H1 (cell line): ENCODE results near the gene FGF23. TPM values are rescaled to one million over a fixed set of nuclear protein-coding genes. Genes with fewer than 3 reads are reported as not detected.

Experiments
- CTCF ChIA-PET: fragments of 300-600 bp; sonication (Branson Sonifier 250); formaldehyde crosslinking; loops from one replicate; lab custom pipeline; 2021; ENCODE audit not compliant: partially characterized antibody; lab: Charles Lee
- POLR2A ChIA-PET: fragments of 300-600 bp; sonication (Branson Sonifier 250); formaldehyde crosslinking; loops from one replicate; lab custom pipeline; 2021; ENCODE audit warnings: inconsistent platforms; ENCODE audit not compliant: partially characterized antibody; lab: Charles Lee
- DNase-seq, 2 experiments: peaks; one replicate each; pipeline versions ENCODE4 v3.0.0 to v3.0.0-alpha.2; 2010 to 2022; ENCODE audit warnings: low spot score in 2 of 2, low read depth in 1 of 2, mixed read lengths in 1 of 2
- FAIRE-seq: peaks from 2 replicates; lab custom pipeline; 2011; peaks lifted over from hg19 to GRCh38; lab: Jason Lieb, UNC
- H2AFZ ChIP-seq: 2 replicates; pipeline ENCODE4 v1.8.1; 2012; ENCODE audit warnings: low read length, inconsistent platforms
- H2AK5ac ChIP-seq: 2 replicates; pipeline ENCODE4 v1.6.1; 2013; ENCODE audit warnings: low read depth, low read length
- H2BK120ac ChIP-seq: replicated peaks from 2 replicates; pipeline ENCODE3; 2013; ENCODE audit warnings: low read depth, low read length, inconsistent platforms
- H2BK12ac ChIP-seq: 2 replicates; pipeline ENCODE4 v1.6.1; 2013; ENCODE audit warnings: low read depth, low read length
- H2BK15ac ChIP-seq: 2 replicates; pipeline ENCODE4 v1.6.1; 2013; ENCODE audit warnings: low read length
- H2BK20ac ChIP-seq: 2 replicates; pipeline ENCODE4 v1.6.1; 2013; ENCODE audit warnings: low read length
- H2BK5ac ChIP-seq: 2 replicates; pipeline ENCODE4 v1.6.1; 2013; ENCODE audit warnings: low read depth, low read length
- H3K14ac ChIP-seq: 2 replicates; pipeline ENCODE4 v1.6.1; 2013; ENCODE audit warnings: inconsistent platforms; ENCODE audit not compliant: insufficient read length
- H3K18ac ChIP-seq: 2 replicates; pipeline ENCODE4 v1.6.1; 2013; ENCODE audit warnings: low read length; ENCODE audit errors: extremely low read depth
- H3K23ac ChIP-seq: 2 replicates; pipeline ENCODE4 v1.6.1; 2013; ENCODE audit warnings: inconsistent platforms; ENCODE audit not compliant: insufficient read length
- H3K23me2 ChIP-seq: 2 replicates; pipeline ENCODE4 v1.6.1; 2013; ENCODE audit warnings: low read depth, low read length
- H3K27ac ChIP-seq: 2 replicates; pipeline ENCODE4 v1.6.1; 2011; ENCODE audit warnings: low read depth, low read length, inconsistent platforms
- H3K27me3 ChIP-seq, 4 experiments: replicated peaks in 1 of 4; 1 replicate in 1 of 4; 2 replicates in 3 of 4; pipeline versions ENCODE4 v1.6.1 to v1.8.1; 2011 to 2013; ENCODE audit warnings: low read length in 3 of 4, mild to moderate bottlenecking in 3 of 4, inconsistent platforms in 2 of 4, mixed read lengths in 2 of 4, moderate library complexity in 1 of 4; ENCODE audit not compliant: control insufficient read depth in 3 of 4, insufficient read depth in 3 of 4; ENCODE audit errors: extremely low read depth in 1 of 4
- H3K36me3 ChIP-seq, 4 experiments: 2 replicates each; pipeline versions ENCODE4 v1.6.1 to v1.8.1; 2011 to 2013; ENCODE audit warnings: mild to moderate bottlenecking in 4 of 4, low read length in 3 of 4, moderate library complexity in 2 of 4, control low read depth in 1 of 4, inconsistent platforms in 1 of 4; ENCODE audit not compliant: insufficient read depth in 4 of 4, control insufficient read depth in 2 of 4
- H3K4ac ChIP-seq: replicated peaks from 2 replicates; pipeline ENCODE3; 2013; ENCODE audit warnings: low read length, low read depth, mixed read lengths, inconsistent platforms; ENCODE audit not compliant: insufficient read length
- H3K4me1 ChIP-seq, 4 experiments: replicated peaks in 1 of 4; 1 replicate in 1 of 4; 2 replicates in 3 of 4; pipeline versions ENCODE4 v1.6.1 to v1.8.1; 2011 to 2013; ENCODE audit warnings: low read length in 3 of 4, inconsistent platforms in 2 of 4, mixed read lengths in 1 of 4; ENCODE audit not compliant: insufficient read depth in 4 of 4, control insufficient read depth in 3 of 4
- H3K4me2 ChIP-seq, 2 experiments: 2 replicates each; pipeline versions ENCODE4 v1.6.1 to v1.8.1; 2011 to 2013; ENCODE audit warnings: low read depth in 2 of 2, low read length in 2 of 2, control low read depth in 1 of 2, inconsistent platforms in 1 of 2, mild to moderate bottlenecking in 1 of 2; ENCODE audit not compliant: insufficient read depth in 1 of 2
- H3K4me3 ChIP-seq, 4 experiments: fragments of 200-600, 300-600 bp in 1 of 4; sonication (generic), shearing (Covaris generic), sonication (Bioruptor Twin) in 1 of 4; 2 replicates each; pipeline versions ENCODE4 v1.5.1 to v1.8.1; 2011 to 2016; ENCODE audit warnings: low read length in 4 of 4, low read depth in 3 of 4, control low read depth in 2 of 4, inconsistent platforms in 2 of 4, mild to moderate bottlenecking in 2 of 4, mixed read lengths in 1 of 4, moderate library complexity in 1 of 4; ENCODE audit not compliant: insufficient read depth in 2 of 4; ENCODE audit errors: extremely low read depth in 1 of 4
- H3K56ac ChIP-seq: replicated peaks from 2 replicates; pipeline ENCODE3; 2013; ENCODE audit warnings: low read depth, mild to moderate bottlenecking, mixed read lengths, low read length, inconsistent platforms; ENCODE audit not compliant: insufficient read length
- H3K79me1 ChIP-seq: 2 replicates; pipeline ENCODE4 v1.6.1; 2013; ENCODE audit warnings: low read depth, low read length, control low read depth
- H3K79me2 ChIP-seq, 2 experiments: 2 replicates each; pipeline versions ENCODE4 v1.6.1 to v1.8.1; 2012 to 2013; ENCODE audit warnings: low read length in 2 of 2, mild to moderate bottlenecking in 2 of 2, inconsistent platforms in 1 of 2; ENCODE audit not compliant: insufficient read depth in 2 of 2, control insufficient read depth in 1 of 2
- H3K9ac ChIP-seq, 4 experiments: replicated peaks in 1 of 4; 1 replicate in 1 of 4; 2 replicates in 3 of 4; pipeline versions ENCODE4 v1.6.1 to v1.8.1; 2011 to 2013; ENCODE audit warnings: low read depth in 3 of 4, low read length in 3 of 4, control low read depth in 2 of 4, mild to moderate bottlenecking in 2 of 4, moderate library complexity in 2 of 4, inconsistent platforms in 1 of 4; ENCODE audit errors: extremely low read depth in 1 of 4
- H3K9me3 ChIP-seq, 2 experiments: 2 replicates each; pipeline versions ENCODE4 v1.6.1 to v1.8.1; 2012 to 2013; ENCODE audit warnings: mild to moderate bottlenecking in 2 of 2, moderate library complexity in 2 of 2, control low read depth in 1 of 2, inconsistent platforms in 1 of 2, low read depth in 1 of 2, low read length in 1 of 2, mixed read lengths in 1 of 2; ENCODE audit not compliant: insufficient read depth in 2 of 2
- H4K20me1 ChIP-seq, 2 experiments: replicated peaks in 1 of 2; 2 replicates each; pipeline versions ENCODE3 to v1.8.1; 2011 to 2013; ENCODE audit warnings: inconsistent platforms in 2 of 2, low read length in 2 of 2, mild to moderate bottlenecking in 1 of 2; ENCODE audit not compliant: insufficient read depth in 2 of 2, control insufficient read depth in 1 of 2
- H4K5ac ChIP-seq: 2 replicates; pipeline ENCODE4 v1.6.1; 2013; ENCODE audit warnings: low read length, low read depth, mixed read lengths, inconsistent platforms; ENCODE audit not compliant: insufficient read length
- H4K8ac ChIP-seq: 2 replicates; pipeline ENCODE4 v1.8.0; 2013; ENCODE audit warnings: mild to moderate bottlenecking, moderate library complexity, low read length, inconsistent platforms; ENCODE audit not compliant: insufficient read depth; ENCODE audit errors: extremely low read depth
- H4K91ac ChIP-seq: replicated peaks from 2 replicates; pipeline ENCODE3; 2013; ENCODE audit warnings: low read length, mixed read lengths, inconsistent platforms; ENCODE audit not compliant: insufficient read length
- BCL11A ChIP-seq, 2 experiments: IDR thresholded peaks; one replicate each; pipeline ENCODE4 v1.6.1; 2011; ENCODE audit warnings: low read depth in 2 of 2, low read length in 2 of 2, mild to moderate bottlenecking in 2 of 2
- CBX8 ChIP-seq: fragments of 300-800, 300-1000 bp; sonication (generic); IDR thresholded peaks from 2 replicates; pipeline ENCODE4 v1.7.1; 2016; ENCODE audit warnings: low read depth, low read length, borderline replicate concordance
- CREB1 ChIP-seq: IDR thresholded peaks from 2 replicates; pipeline ENCODE4 v1.6.1; 2012; ENCODE audit warnings: inconsistent platforms
- EGR1 ChIP-seq: IDR thresholded peaks from 2 replicates; pipeline ENCODE4 v1.6.1; 2011; ENCODE audit warnings: low read depth, low read length, borderline replicate concordance
- FOSL1 ChIP-seq: IDR thresholded peaks from 2 replicates; pipeline ENCODE4 v1.6.1; 2011; ENCODE audit warnings: mild to moderate bottlenecking, low read depth, low read length, moderate library complexity; ENCODE audit not compliant: insufficient read depth
- GABPA ChIP-seq: IDR thresholded peaks from 2 replicates; pipeline ENCODE4 v1.6.1; 2011; ENCODE audit warnings: mild to moderate bottlenecking, low read length, moderate library complexity, borderline replicate concordance; ENCODE audit not compliant: insufficient read depth
- GTF2F1 ChIP-seq: IDR thresholded peaks from 2 replicates; pipeline ENCODE4 v1.6.1; 2012; ENCODE audit warnings: low read depth, low read length, improper control_type of control experiment, borderline replicate concordance
- HDAC6 ChIP-seq: IDR thresholded peaks from one replicate; pipeline ENCODE4 v1.7.1; 2012; ENCODE audit warnings: low read depth, mild to moderate bottlenecking, inconsistent platforms, low read length, moderate library complexity
- PHF8 ChIP-seq: fragments of 200-600 bp; sonication (generic); conservative IDR thresholded peaks from 2 replicates; pipeline ENCODE4 v1.7.1; 2012; ENCODE audit warnings: low read depth, mild to moderate bottlenecking, inconsistent platforms, low read length, moderate library complexity
- POLR2A ChIP-seq, 2 experiments: IDR thresholded peaks; 1 replicate in 1 of 2; 2 replicates in 1 of 2; pipeline ENCODE4 v1.6.1; 2011; ENCODE audit warnings: low read depth in 2 of 2, low read length in 2 of 2, mild to moderate bottlenecking in 2 of 2; ENCODE audit errors: control extremely low read depth in 1 of 2
- POLR2AphosphoS5 ChIP-seq: IDR thresholded peaks from 2 replicates; pipeline ENCODE4 v1.6.1; 2011; ENCODE audit warnings: low read depth, low read length
- RAD21 ChIP-seq, 2 experiments: IDR thresholded peaks in 1 of 2; conservative IDR thresholded peaks in 1 of 2; 2 replicates each; pipeline ENCODE4 v1.6.1; 2011; ENCODE audit warnings: low read depth in 2 of 2, low read length in 2 of 2, improper control_type of control experiment in 1 of 2, inconsistent platforms in 1 of 2, mild to moderate bottlenecking in 1 of 2, moderate library complexity in 1 of 2
- TEAD4 ChIP-seq: IDR thresholded peaks from 2 replicates; pipeline ENCODE4 v1.6.1; 2012; ENCODE audit warnings: low read depth, low read length, inconsistent platforms, mixed read lengths
- YY1 ChIP-seq: IDR thresholded peaks from 2 replicates; pipeline ENCODE4 v1.6.1; 2011; ENCODE audit warnings: low read depth, mild to moderate bottlenecking, low read length
- WGBS, 2 experiments: shearing (Covaris generic) in 1 of 2; methylation state at CpG; one replicate each; pipeline versions ENCODE4 v1.1.6 to v1.1.7; 2013 to 2015; ENCODE audit warnings: low lambda C conversion rate in 2 of 2, mixed read lengths in 2 of 2, inconsistent platforms in 1 of 2, low coverage in 1 of 2, missing lambda C conversion rate in 1 of 2; ENCODE audit not compliant: insufficient replicate concordance in 2 of 2, insufficient coverage in 1 of 2, insufficient read length in 1 of 2; ENCODE audit errors: extremely low coverage in 1 of 2, missing lambda C conversion rate in 1 of 2; 5-methylcytosine and 5-hydroxymethylcytosine counted together
- polyA plus RNA-seq, 7 experiments: library from polyadenylated mRNA; depleted of rRNA in 3 of 7; stranded (reverse) in 5 of 7; unstranded in 2 of 7; fragments of >200 nt in 5 of 7; fragments of 200-250 nt in 2 of 7; gene quantifications; 1 replicate in 5 of 7; 2 replicates in 1 of 7; 4 replicates in 1 of 7; pipeline versions ENCODE4 v1.2.1 to v1.2.3, GENCODE V29; 2011 to 2013; ENCODE audit warnings: missing spikeins in 2 of 7, mixed read lengths in 2 of 7
- total RNA-seq: library from RNA; stranded (reverse); fragmentation: NEBNext Ultra II Directional; extraction: Animal tissue kit (Norgen Biotek cat#: 25700); gene quantifications from 2 replicates; pipeline ENCODE4 v1.2.1, GENCODE V29; 2021

Gene FGF23
- total and polyA plus RNA-seq, 2 of the 8 experiments (the other 6 are each of a cell fraction or from before 2014, with no cell fraction given) = 0.35 to 0.67 TPM

DNA sequence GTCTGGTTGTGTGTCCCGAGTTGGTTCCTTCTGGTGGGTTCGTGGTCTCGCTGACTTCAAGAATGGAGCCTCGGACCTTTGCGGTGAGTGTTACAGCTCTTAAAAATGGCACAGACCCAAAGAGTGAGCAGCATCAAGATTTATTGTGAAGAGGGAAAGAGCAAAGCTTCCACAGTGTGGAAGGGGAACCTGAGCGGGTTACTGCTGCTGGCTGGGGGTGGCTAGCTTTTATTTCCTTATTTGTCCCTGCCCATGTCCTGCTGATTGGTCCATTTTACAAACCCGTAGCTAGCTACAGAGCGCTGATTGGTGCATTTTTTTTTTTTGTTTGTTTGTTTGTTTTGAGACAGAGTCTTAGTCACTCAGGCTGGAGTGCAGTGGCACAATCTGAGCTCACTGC lies 36.8 kb upstream of the FGF23 start:
- H2AFZ ChIP-seq = no peak overlapping the region
- CTCF ChIA-PET = interaction anchor here (0.6 to 1.9 kb wide), 5 partner anchors 14 to 341 kb away, joined by 3 to 7 read pairs (median 5); no protein-coding TSS in a partner anchor
- TF ChIP-seq EGR1 (no peak), TEAD4 (no peak), POLR2AphosphoS5 (no peak), RAD21 (IDR thresholded peaks at IDR 0.05 in 1 of 2, conservative IDR thresholded peaks at IDR 0.05 in 1 of 2; ENCODE audit: low read depth in 2 of 2, low read length in 2 of 2) (no peak), CREB1 (no peak), YY1 (no peak), PHF8 (no peak), POLR2A (IDR thresholded peaks at IDR 0.05; ENCODE audit: control extremely low read depth in 1 of 2, low read depth in 2 of 2, low read length in 2 of 2) (no peak), CBX8 (no peak), HDAC6 (no peak), FOSL1 (no peak), BCL11A (IDR thresholded peaks at IDR 0.05; ENCODE audit: low read depth in 2 of 2, low read length in 2 of 2) (no peak), GABPA (no peak), GTF2F1 (no peak)

More for the DNA sequence above, 36.8 kb upstream of the FGF23 start:
- Histone ChIP-seq H2AK5ac (no peak overlapping the region), H2BK15ac (no peak overlapping the region), H3K4ac (no peak overlapping the region), H3K4me2 (no peak overlapping the region), H3K14ac (no peak overlapping the region), H3K9ac (no peak overlapping the region), H3K27me3 (no peaks in the 10 kb centered on the region), H3K4me3 (no peak overlapping the region), H2BK5ac (no peak overlapping the region), H2BK20ac (no peak overlapping the region), H3K36me3 (no peaks in the 10 kb centered on the region), H4K20me1 (no peaks in the 10 kb centered on the region), H2BK12ac (no peak overlapping the region), H3K27ac (no peak overlapping the region), H3K9me3 (no peaks in the 10 kb centered on the region), H3K79me2 (no peaks in the 10 kb centered on the region), H4K8ac (no peak overlapping the region), H3K79me1 (no peaks in the 10 kb centered on the region), H3K23ac (no peak overlapping the region), H3K23me2 (no peaks in the 10 kb centered on the region), H3K18ac (no peak overlapping the region), H4K5ac (no peak overlapping the region), H3K56ac (no peak overlapping the region), H4K91ac (no peak overlapping the region), H2BK120ac (no peak overlapping the region), H3K4me1 (peaks cover 0 to 6% (median 2%) of the 10 kb centered on the region in 4 experiments; a peak in 3 of 7 replicates)
- WGBS, 2 experiments = 93% methylated on average over 8 of the region's 8 CpGs; no CpG with 5 or more reads in 1 of the 2 experiments
- FAIRE-seq (no peak), DNase-seq (no peak)
- POLR2A ChIA-PET = interaction anchor here (1.4 kb wide), 1 partner anchor 16 kb away, joined by 3 read pairs; no protein-coding TSS in a partner anchor
